ENCODE data around the gene FLVCR2.

Gene FLVCR2

GRCh38 chr14:75636100-75636692 is 57.8 kb downstream of the FLVCR2 start:
- DNase-seq = no peak

GRCh38 chr14:75640876-75641275 is 62.5 kb downstream of the FLVCR2 start:
- no peak for DNase-seq

GRCh38 chr14:75643985-75644384 is 65.6 kb downstream of the FLVCR2 start:
- no peak for DNase-seq

GRCh38 chr14:75645056-75645455 is 66.6 kb downstream of the FLVCR2 start:
- DNase-seq = no peak

GRCh38 chr14:75646762-75647161 is 68.3 kb downstream of the FLVCR2 start:
- DNase-seq = no peak

GRCh38 chr14:75647640-75648039 is 69.2 kb downstream of the FLVCR2 start:
- no peak for DNase-seq

- DNase-seq = no peak
Measured at GRCh38 chr14:75648066-75648838, 69.8 kb downstream of the FLVCR2 start.

GRCh38 chr14:75649337-75649736 is 70.9 kb downstream of the FLVCR2 start:
- no peak for DNase-seq

- no peak for DNase-seq
Measured at GRCh38 chr14:75649773-75650172, 71.4 kb downstream of the FLVCR2 start.

GRCh38 chr14:75650253-75651058 is 72.0 kb downstream of the FLVCR2 start:
- no peak for DNase-seq

- no peak for DNase-seq
Measured at GRCh38 chr14:75653563-75653962, 75.1 kb downstream of the FLVCR2 start.

GRCh38 chr14:75654127-75654732 is 75.8 kb downstream of the FLVCR2 start:
- DNase-seq = peak in 1 of 2 experiments; percentile 35

- DNase-seq = no peak
Measured at GRCh38 chr14:75655235-75655634, 76.8 kb downstream of the FLVCR2 start.

GRCh38 chr14:75657331-75657730 is 78.9 kb downstream of the FLVCR2 start:
- no peak for DNase-seq

GRCh38 chr14:75658957-75659356 is 80.5 kb downstream of the FLVCR2 start:
- no peak for DNase-seq

GRCh38 chr14:75660238-75660629 is 81.8 kb downstream of the FLVCR2 start:
- no peak for DNase-seq

GRCh38 chr14:75660630-75661498 is 82.4 kb downstream of the FLVCR2 start, which contains the start of the genes ERG28 and TTLL5:
Gene ERG28 (minus strand): TSS chr14:75660876. CDS start chr14:75657502, 3,374 bp downstream.
Gene TTLL5 (plus strand): TSS chr14:75661246. CDS start chr14:75663150, 1,904 bp downstream.
- peak; percentile 94 to 99 for DNase-seq

GRCh38 chr14:75661499-75661814 is 83.0 kb downstream of the FLVCR2 start:
- DNase-seq = no peak

GRCh38 chr14:75662966-75663365 is 84.5 kb downstream of the FLVCR2 start:
- DNase-seq = no peak

- DNase-seq = no peak
Measured at GRCh38 chr14:75667099-75667765, 88.8 kb downstream of the FLVCR2 start.

- no peak for DNase-seq
Measured at GRCh38 chr14:75672605-75673192, 94.3 kb downstream of the FLVCR2 start.
